ENCODE measurements around the gene TNS3.
"Not testable (repeated sequence)": the region's sequence is repeated elsewhere in the genome, so short reads cannot be mapped to it uniquely, and the experiment has no call there.

Gene TNS3

DNA sequence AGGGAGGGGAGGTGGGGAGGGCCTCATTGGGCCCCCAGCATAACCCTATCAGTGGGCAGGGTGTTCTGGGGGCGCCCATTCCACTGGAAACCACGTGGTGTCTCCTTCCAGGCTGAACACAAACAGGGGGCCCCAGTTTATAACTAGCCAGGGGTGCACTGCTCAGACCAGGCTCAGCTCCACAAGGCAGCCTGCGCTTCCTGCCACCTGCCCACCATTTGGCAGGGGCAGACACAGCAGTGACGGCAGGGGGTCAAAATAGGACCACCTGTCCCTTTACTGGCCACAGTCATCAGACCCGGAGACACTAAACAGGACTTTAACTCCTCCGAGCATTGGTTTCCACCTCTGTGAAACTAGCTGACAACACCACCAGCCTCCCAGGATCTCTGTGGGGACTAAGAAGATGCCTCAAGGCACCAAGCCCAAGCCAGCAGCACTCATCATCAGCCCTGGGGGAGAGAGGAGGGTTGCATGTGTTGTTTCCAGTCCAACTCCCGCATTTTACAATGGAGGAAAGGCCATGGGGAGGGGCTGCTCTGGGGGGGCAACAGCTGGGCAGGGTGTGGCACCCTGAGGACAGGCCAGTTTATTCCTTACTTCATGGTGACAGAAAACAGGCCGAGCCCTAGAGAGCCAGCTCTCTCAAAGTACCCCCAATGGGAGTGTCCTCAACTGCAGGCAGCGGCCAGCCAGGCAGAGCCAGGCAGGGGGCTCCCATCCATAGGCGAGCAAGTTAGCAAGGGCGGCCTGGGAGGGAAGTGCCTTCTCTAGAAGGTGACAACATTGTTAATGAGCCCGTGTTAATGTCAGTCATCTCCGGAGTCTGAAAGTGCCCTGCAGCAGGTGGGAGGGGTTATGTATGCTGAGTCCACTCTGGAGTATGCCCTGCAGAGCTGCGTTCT is 127.6 kb downstream of the TNS3 start:
- DNase-seq (ENCODE audit: low read depth in 1 of 2, low spot score in 1 of 2) = no peak

DNA sequence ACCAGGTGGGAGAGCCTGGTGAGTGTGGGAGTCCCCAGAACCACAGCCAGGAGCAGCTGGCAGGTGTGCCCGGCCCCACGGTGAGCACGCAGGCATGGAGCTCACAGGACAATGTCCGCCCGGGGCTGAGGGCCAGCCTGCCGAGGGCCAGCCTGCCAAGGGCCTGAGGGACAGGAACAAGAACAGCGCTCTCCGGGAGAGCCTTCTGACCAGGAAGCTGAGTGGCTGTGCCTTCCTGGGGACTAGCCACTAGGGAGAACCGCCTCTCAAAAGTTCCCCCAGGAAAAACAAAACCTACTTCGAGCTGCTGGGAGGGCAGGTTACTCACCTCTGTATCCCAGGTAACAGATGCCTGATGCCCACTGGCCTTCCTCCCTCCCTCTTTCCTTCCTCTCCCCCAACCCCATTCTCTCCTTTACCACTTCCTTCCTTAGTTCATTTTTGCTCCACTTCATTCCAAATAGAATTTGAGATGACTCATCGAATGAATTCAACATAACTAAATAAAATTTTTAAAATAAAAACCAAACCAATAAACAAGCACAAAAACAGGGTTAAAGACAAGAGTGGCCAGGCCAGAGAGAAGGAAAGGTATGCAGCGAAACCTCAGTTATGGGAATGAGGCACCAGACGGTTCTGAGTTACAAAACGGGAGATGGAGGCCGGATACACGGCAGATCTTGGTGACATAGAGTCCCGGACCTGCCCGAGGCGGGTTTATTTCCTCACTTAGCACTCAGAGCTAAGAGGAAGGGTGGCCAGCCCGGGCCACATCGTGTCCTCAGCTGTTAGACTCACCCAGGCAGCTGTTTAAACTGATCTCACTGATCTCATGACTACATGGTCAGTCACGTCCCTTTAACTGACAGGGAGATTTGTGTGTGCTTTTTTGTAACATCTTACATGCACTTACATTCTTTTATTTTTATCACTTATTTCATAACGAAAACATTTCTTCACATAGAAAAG is 128.5 kb downstream of the TNS3 start:
- no peak for DNase-seq (ENCODE audit: low read depth in 1 of 2, low spot score in 1 of 2)

DNA sequence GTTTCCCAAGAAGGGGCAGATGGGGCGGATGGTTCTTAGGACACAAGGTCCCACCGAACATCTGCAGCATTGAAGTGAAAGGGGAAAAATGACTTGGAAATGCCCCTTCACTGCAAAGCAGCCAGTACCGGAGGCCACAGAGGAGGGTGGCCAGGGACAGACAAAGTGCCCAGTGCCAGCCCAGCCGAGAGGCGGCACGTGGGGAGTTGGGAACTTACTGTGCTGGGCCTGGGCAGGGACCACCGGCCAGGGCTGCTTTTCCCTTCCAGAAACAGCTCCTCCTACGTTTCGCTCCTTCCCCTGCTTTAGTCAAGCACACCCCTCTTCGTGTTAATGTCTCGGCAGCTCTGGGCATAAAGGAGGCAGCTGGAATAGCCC is 129.2 kb downstream of the TNS3 start:
- DNase-seq (ENCODE audit: low read depth in 1 of 2, low spot score in 1 of 2) = no peak

DNA sequence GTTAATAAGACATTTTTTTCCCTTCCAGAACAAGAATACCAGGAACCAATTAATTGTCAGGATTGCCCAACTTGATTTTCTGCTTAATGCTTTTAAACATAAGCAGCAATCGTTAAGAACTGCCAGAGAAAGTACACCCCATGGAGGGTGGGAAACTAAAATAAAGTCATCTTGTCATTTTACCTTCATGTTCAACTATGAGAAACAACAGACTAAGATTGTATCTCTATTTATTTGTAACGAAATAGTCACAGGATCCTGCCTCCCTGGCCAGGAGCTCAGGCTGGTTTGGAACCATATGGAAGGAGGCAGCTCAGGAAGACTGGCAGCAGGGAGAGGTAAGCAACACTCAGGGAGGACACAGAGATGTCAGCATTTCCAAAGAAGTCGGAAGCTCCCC is 129.6 kb downstream of the TNS3 start:
- DNase-seq (ENCODE audit: low read depth in 1 of 2, low spot score in 1 of 2) = no peak

DNA sequence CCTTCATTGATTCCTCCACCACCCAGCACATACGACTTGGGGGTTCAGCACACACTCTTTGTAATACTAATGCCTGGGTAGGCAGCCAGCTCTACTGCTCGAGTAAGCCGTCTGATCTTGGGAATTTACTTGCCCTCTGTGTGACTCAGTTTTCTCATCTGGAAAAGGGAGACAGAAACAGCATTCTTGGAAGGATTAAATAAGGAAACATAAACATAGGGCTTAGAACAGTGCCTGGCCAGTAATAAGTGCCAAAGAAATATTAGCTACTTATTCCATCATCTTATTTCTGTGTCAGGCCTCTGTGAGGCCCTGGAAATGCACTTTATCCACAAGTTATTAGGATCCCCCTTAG is 130.1 kb downstream of the TNS3 start:
- no peak for DNase-seq (ENCODE audit: low read depth in 1 of 2, low spot score in 1 of 2)

DNA sequence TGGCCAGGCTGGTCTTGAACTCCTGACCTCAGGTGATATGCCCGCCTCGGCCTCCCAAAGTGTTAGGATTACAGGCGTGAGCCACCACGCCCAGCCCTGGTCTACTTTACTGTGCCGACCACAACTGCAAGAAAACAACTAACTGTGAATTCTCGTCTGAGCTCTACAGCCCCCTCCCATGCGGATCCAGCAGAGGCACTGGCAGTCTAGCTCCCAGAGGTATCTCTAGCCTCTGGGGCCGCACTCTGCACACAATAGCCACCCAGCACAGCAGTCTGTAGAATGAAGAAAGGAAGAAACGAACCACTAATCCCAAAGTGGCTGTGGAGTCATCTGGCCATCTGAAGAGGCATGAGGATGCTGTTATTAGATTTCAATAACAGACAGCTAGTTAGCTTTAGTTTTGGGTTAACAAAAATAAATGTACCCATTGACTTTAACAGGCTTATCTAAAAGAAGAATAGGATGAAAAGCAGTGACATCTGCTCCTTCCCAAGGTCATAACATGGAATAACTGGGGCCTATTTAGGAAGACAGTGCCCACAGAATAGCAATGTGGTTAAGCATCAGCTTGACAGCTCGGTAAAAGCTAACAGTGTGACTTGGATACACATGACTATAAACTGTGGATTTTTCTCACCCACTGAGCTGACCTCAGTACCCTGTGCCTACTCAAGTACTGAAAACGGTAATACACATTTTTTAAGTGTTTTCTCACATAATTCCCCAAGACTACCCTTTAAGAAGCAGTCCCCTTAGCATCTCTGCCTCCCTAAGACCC is 131.9 kb downstream of the TNS3 start:
- DNase-seq (ENCODE audit: low read depth in 1 of 2, low spot score in 1 of 2) = no peak

DNA sequence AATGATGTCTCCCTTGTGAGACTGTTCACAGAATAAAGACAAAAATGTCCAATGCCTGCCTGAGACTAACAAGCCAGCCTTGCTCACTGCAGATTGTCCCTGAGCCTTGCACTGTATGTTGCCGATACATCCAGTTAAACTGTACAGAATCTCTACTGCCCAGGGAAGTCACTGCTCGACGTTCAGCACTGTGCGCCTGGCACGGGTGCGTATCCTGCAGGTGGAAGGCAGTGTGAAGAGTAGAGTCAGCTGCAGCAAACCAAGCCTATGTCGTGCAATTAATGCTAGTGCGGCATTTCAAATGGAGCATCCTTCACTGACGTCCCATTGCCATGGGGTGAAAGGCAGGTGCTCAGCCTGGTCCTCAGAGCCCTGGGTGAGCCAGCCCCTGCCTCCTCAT is 132.9 kb downstream of the TNS3 start:
- no peak for DNase-seq (ENCODE audit: low read depth in 1 of 2, low spot score in 1 of 2)

DNA sequence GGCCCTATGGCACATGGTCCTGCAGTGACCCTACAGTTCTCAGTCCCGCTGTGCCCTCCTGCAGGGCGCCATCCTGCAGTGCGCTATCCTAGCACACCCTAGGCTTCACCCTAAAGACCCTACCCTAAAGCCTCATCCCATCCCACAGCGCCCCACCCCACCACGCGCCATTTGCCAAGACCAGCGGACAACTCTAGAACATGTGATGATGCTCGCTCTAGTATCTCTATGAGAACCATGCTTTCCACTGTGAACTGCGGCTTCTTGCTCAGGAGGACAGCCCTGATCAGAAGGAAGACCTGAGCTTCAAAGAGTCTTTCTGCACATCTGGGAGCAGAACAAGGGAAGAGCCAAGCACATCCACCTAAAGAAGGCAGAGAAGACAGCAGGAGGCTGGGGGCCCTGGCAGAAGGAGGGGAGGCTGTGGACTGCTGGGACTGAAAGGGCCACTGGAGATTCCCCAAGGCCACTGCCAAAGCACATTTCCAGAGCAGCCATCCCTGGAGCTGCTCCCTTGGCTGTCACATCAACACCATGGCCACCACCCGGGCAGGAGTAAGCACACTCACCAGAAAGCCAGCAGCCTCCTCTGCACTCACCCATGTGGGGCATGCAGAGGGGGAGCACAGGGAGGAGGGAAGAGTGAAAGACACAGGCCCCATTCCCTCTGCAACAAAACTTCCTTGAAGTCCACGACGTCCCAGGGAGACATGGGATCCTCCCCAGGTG is 134.1 kb downstream of the TNS3 start:
- DNase-seq (ENCODE audit: low read depth in 1 of 2, low spot score in 1 of 2) = no peak

DNA sequence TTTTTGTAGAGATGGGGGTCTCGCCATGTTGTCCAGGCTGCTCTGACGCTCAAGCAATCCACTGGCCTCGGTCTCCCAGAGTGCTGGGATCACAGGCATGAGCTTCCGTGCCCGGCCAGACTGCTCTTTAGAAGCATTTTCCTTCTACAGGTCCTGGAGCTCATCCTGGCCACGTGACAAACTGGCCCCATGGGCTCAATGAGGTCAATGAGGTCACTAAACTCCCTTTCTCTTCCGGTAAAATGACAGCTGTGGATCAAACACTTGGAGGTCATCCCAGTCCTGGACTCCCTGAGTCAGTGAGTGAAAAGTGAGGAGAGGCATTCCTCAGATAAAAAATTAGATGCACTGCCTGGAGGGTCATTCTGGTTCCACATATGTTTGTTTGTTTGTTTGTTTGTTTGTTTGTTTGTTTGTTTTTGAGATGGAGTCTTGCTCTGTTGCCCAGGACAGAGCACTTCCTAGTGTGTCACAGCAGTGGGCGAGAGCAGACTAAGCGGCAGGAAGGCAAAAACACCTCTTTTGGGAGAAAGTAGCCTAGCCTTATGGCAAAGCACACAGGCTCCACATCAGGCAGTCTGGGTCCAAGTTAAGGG is 134.9 kb downstream of the TNS3 start:
- no peak for DNase-seq (ENCODE audit: low read depth in 1 of 2, low spot score in 1 of 2)

DNA sequence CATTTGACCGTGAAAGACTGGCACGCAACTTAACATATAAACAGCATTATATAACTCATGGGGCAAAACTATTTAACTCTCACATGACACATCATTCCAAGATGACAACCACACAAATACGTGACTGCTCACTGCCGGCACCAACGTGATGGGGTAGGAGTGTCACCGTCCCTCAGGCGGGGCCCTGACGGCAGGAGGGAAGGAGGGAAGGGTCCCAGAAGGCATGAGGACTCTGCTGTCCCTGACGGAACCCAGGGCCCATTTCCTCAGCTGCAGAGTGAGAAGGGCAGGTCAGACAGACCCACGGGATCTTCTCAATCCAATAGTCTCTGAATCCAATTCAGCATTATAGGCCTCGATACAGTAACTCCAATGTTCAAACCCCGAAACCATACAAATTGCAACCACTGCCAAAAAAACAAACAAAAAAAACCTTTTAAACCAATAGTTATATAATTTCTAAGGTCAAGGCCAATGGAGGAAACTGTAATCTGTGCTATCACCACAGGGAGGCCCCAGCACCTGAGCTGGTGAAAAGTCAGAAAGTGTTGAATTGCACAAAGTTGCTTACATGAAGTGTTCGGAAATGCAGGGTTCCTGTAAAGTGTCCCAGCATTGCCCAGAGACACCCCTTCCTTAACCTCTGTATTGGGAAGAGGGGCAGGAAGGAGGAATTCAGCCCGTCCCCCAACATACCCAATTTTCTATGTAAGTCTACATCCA is 137.4 kb downstream of the TNS3 start:
- no peak for DNase-seq (ENCODE audit: low read depth in 1 of 2, low spot score in 1 of 2)

DNA sequence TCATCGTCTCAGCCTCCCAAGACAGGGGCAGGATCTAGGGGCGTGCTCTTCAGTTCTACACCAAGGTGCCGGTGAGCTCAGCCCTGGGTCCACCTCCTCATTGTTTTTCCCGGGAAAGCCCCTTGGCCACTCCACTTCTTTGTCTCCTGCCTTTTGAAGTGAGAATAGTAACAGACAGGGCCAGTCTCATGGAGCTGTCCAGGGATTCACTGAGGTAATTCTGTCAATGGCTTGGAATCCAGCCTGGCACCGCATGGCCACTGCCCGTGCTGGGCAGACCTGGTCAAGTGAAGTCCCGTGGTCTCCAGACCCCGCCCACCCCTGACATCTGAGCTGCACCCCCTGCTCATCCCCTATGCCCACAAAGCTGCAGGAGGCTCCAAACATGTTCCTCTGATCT is 138.9 kb downstream of the TNS3 start:
- no peak for DNase-seq (ENCODE audit: low read depth in 1 of 2, low spot score in 1 of 2)

DNA sequence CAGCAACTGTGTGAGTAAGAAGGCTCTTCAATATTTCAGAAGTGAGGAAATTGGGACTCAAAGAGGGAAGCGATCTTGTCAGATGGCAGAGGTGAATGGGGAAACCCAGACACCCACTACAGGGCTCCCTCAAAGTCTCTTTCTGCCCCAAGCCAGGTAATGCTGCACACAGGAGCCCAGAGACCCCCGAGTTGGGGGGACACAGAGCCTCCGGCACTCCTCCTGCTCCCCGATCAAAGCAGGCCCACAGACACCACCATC is 139.4 kb downstream of the TNS3 start:
- DNase-seq (ENCODE audit: low read depth in 1 of 2, low spot score in 1 of 2) = no peak

DNA sequence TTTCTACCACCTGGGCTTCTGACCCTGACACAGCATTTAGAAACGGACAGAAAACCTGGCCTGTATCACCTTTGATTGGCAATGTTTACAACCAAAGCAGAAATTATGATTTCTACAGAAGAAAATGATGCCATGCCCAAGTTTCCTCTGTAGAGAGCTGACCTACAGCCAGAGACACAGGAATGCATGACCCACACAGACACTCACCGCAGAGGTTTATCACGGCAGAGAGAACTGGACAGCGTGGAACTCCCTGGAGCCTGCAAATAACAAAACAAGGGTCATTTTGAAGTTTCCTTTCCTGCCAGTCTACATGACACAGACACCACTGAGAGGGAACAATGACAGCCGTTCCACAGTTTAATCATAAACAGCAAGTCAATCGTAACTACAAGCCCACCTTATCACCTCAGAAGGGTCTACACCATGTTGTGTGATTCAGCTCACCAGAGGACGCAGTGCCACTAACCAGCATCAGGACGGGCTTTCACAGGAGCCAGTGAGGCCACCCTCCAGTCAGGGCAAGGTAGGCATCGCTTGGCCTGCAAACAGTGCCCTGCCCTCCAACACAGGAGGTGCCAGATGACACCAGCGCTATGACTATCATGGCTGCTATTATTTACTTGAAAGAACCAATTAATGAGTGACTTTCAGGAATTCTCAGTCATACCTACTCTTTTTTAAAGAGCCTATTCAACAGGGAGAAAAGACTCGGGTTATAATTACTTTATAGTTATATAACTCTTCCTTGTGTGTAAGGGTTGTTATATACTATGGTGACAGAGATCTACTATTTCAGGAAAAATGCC is 139.9 kb downstream of the TNS3 start:
- DNase-seq (ENCODE audit: low read depth in 1 of 2, low spot score in 1 of 2) = no peak

DNA sequence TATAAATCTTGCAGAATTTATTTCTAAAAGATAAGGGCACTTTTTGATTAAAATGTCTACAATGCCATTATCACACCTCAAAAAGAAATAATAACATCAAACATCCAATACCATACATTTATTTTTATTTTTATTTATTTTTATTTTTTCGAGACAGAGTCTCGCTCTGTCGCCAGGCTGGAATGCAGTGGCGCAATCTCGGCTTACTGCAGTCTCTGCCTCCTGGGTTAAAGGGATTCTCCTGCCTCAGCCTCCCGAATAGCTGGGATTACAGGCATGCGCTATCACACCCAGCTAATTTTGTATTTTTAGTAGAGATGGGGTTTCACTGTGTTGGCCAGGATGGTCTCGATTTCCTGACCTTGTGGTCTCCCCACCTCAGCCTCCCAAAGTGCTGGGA is 140.9 kb downstream of the TNS3 start:
- not testable (repeated sequence) for DNase-seq (ENCODE audit: low read depth in 1 of 2, low spot score in 1 of 2)

DNA sequence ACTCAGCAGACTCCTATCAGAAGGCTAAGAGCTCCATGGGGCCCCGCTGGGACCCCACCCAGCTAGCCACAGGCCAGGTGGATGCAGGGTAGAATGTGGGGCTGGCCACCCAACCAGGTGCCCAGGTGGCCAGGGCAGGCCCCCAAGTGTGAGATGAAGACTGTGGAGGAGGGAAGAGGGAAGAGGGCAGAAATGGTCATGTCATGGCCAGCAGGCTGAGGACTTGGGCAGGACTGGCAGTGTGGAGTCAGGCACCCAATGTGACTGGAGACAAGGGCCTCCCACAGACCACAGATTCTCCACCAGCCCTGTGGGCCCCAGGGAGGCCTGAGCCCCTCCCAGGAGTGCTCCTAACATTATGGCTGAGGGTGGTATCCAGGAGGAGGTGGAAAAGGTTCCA is 141.6 kb downstream of the TNS3 start:
- no peak for DNase-seq (ENCODE audit: low read depth in 1 of 2, low spot score in 1 of 2)

DNA sequence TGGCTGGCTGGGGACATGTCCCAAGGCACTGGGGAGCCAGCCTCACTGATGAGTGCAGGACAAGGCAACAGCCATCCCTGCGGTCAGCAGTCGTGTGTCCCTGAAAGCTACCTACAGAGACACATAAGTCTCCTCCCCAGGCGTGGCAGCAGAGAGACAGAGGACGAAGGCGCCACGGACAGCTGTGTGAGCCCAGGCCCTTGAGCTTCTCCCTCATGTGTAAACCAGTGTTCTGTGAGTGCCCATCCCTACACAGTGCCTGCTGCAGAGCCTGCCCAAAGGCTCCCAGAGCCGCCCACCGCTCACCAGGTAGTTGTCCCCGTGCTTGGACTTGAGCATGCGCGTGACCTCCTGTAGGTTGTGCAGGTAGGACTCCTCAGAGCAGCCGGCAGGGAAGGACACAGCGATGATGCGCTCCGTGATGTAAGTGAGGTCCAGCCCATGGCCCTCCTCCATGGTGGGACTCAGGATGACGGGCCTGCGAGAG is 142.7 kb downstream of the TNS3 start:
- no peak for DNase-seq (ENCODE audit: low read depth in 1 of 2, low spot score in 1 of 2)

DNA sequence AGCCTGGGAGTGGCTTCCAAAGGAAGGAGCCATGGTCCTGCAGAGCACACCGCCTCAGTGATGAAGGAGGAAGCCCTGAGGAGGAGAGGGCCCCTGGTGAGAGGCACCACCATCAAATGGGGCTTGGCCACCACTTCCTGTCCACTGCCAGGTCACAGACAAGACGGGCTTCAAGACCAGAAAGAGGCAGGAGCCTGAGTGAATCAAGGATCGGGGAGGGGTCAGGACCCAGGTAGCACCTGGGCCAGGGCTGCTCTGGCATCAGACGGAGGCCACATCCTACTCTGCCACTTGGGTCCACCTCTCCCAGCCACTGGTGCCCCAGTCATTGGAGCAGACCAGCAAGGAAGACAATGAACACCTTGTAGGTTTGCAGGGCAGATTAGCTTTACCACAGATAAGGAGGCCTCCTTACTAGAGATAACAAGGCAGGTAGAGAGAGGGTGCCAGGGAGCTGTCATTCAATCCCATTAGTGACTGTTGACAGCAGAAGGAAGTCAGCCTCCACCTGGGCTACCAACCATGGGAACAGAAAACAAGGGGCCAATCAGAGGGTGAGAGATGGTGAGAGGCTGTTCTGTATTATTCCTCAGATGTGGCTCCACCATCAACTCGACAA is 143.4 kb downstream of the TNS3 start:
- no peak for DNase-seq (ENCODE audit: low read depth in 1 of 2, low spot score in 1 of 2)

DNA sequence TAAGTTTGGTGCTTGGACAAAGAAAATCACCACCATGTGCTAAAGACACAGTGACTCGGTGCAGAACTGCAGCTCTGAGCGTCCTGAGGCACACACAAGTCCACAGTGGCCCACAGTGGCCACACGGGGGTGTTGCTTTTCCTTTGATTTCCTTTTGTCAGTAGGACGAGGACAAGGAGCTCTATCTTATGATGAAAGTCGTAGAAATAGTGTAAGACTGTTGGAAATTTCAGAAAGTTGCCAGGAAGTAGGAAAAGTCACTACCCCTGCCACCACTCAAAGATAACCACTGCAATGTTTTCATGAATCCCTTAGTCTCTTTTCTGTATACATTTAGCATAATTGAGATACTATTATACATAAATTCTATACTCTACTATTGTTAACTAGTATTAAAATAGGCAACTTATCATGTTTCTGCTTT is 146.0 kb downstream of the TNS3 start:
- DNase-seq (ENCODE audit: low read depth in 1 of 2, low spot score in 1 of 2) = no peak

DNA sequence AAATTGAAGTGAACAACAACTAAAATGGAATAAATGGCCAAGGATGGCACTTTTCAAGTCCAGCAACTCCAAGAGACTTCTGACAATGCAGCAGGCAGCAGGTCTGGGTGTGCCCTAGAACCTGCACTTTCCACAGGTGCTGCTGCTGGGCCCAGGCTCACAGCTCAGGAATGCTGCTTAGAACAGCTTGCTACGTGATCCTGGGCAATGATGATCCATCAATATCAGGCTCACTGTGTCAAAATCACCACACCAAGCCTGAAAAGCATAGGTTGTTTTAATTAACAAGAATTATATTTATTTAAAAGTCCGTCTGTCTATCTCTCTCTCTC is 148.4 kb downstream of the TNS3 start:
- DNase-seq (ENCODE audit: low read depth in 1 of 2, low spot score in 1 of 2) = no peak
